ENCODE results near the gene KCNN3.

The KCNN3 gene

DNA sequence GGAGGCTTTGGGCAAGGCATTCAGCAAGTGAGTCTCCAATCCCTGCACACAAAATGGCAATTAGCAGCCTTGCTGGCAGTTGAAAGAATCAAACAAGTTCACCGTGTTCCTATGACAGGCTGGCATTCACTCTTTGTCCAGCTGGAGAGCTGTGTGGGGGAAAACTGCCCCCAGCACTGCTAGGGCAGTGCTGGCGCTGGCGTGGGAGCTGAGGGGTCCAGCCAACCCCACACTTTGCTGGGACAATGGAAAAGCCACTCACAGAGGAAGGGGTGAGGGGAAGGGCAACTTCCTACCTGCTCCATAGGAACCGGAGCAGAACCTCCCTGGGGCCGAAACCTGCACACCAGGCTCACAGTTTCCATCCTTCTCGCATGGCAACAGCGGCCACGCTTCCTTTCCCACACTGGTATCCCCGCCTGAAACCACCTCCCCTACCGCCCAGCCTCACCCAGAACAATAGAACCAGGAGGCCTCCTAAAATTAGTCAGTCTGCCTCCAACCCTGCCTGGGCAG lies 26.7 kb upstream of the KCNN3 start:
- POLR2A ChIA-PET, result interaction anchor here (0.6 kb wide), 1 partner anchor 9 kb away, joined by 3 read pairs; no protein-coding TSS in a partner anchor
- Histone ChIP-seq H3K36me3 (ENCODE audit: control insufficient read depth in 2 of 2, insufficient read depth in 1 of 2, low read length in 2 of 2) (no peaks in the 10 kb centered on the region), H3K9me3 (ENCODE audit: control insufficient read depth, insufficient read depth, low read depth, low read length) (no peaks in the 10 kb centered on the region), H3K27ac (ENCODE audit: extremely low read depth, low read depth, low read length) (no peak overlapping the region), H3K4me1 (ENCODE audit: control insufficient read depth, insufficient read depth, low read length) (no peaks in the 10 kb centered on the region), H3K4me3 (ENCODE audit: low read depth, low read length) (no peak overlapping the region)
- no peak for TF ChIP-seq ZNF600 (tag by site-specific recombination; IDR thresholded peaks at IDR 0.05)
- CTCF ChIA-PET, result interaction anchor here (0.6 to 1.0 kb wide), 3 partner anchors 18 to 131 kb away, joined by 3 read pairs; no protein-coding TSS in a partner anchor

DNA sequence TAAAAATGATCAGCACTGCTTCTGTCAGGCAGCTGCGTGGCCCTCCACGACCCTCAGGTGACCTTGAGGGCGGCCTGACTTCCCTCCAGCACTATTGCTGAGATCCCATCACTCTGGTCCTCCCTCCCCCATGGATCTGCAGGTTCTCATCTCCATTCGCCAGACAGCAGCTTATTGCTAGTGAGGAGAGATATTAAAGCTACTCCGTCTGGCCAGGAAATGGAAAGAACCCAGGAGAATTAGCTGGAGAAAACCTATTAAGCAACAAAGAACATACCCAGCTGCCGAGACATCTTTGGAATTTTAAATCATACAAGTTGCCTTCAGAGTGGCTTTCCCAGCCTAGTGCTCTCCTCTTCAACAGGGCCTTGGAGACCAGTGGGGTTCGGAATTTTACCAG lies 25.7 kb upstream of the KCNN3 start:
- H3K4me3 ChIP-seq (ENCODE audit: low read depth, low read length), result no peak overlapping the region
- CTCF ChIA-PET, result interaction anchor here (0.6 to 1.0 kb wide), 3 partner anchors 15 to 43 kb away, joined by 3 read pairs; no protein-coding TSS in a partner anchor
- H3K9me3 ChIP-seq (ENCODE audit: control insufficient read depth, insufficient read depth, low read depth, low read length), result no peaks in the 10 kb centered on the region
- TF ChIP-seq SP3 (tag by site-specific recombination; IDR thresholded peaks at IDR 0.05), result no peak
- no peak for TF ChIP-seq FEZF1 (tag by site-specific recombination; IDR thresholded peaks at IDR 0.05)
- TF ChIP-seq ZNF645 (tag by site-specific recombination; IDR thresholded peaks at IDR 0.05), result no peak
- TF ChIP-seq ZNF433 (tag by site-specific recombination; IDR thresholded peaks at IDR 0.05; ENCODE audit: low read depth), result no peak
- TF ChIP-seq ZEB2 (tag by site-specific recombination; IDR thresholded peaks at IDR 0.05), result no peak
- no peak for TF ChIP-seq ZNF521 (tag by site-specific recombination; IDR thresholded peaks at IDR 0.05)
- TF ChIP-seq, protein P1, sequence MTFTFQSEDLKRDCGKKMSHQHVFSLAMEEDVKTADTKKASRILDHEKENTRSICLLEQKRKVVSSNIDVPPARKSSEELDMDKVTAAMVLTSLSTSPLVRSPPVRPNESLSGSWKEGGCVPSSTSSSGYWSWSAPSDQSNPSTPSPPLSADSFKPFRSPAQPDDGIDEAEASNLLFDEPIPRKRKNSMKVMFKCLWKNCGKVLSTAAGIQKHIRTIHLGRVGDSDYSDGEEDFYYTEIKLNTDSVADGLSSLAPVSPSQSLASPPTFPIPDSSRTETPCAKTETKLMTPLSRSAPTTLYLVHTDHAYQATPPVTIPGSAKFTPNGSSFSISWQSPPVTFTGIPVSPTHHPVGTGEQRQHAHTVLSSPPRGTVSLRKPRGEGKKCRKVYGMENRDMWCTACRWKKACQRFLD (tag by site-specific recombination; IDR thresholded peaks at IDR 0.05), result no peak
- TF ChIP-seq ZBTB17 (tag by site-specific recombination; IDR thresholded peaks at IDR 0.05), result no peak
- TF ChIP-seq ZNF16 (tag by site-specific recombination; IDR thresholded peaks at IDR 0.05; ENCODE audit: low read depth), result no peak
- TF ChIP-seq GLIS2 (tag by site-specific recombination; IDR thresholded peaks at IDR 0.05), result no peak
- no peak for TF ChIP-seq ZBTB7A (tag by site-specific recombination; IDR thresholded peaks at IDR 0.05; ENCODE audit: low read depth)
- no peak for TF ChIP-seq GFI1B (tag by site-specific recombination; IDR thresholded peaks at IDR 0.05)
- no peak for TF ChIP-seq HOXA7 (CRISPR knock-in tag; IDR thresholded peaks at IDR 0.05; ENCODE audit: borderline replicate concordance)
- TF ChIP-seq ZFP37 (tag by site-specific recombination; IDR thresholded peaks at IDR 0.05), result no peak
- TF ChIP-seq, protein P2, sequence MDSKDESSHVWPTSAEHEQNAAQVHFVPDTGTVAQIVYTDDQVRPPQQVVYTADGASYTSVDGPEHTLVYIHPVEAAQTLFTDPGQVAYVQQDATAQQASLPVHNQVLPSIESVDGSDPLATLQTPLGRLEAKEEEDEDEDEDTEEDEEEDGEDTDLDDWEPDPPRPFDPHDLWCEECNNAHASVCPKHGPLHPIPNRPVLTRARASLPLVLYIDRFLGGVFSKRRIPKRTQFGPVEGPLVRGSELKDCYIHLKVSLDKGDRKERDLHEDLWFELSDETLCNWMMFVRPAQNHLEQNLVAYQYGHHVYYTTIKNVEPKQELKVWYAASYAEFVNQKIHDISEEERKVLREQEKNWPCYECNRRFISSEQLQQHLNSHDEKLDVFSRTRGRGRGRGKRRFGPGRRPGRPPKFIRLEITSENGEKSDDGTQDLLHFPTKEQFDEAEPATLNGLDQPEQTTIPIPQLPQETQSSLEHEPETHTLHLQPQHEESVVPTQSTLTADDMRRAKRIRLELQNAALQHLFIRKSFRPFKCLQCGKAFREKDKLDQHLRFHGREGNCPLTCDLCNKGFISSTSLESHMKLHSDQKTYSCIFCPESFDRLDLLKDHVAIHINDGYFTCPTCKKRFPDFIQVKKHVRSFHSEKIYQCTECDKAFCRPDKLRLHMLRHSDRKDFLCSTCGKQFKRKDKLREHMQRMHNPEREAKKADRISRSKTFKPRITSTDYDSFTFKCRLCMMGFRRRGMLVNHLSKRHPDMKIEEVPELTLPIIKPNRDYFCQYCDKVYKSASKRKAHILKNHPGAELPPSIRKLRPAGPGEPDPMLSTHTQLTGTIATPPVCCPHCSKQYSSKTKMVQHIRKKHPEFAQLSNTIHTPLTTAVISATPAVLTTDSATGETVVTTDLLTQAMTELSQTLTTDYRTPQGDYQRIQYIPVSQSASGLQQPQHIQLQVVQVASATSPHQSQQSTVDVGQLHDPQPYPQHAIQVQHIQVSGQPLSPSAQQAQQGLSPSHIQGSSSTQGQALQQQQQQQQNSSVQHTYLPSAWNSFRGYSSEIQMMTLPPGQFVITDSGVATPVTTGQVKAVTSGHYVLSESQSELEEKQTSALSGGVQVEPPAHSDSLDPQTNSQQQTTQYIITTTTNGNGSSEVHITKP (tag by site-specific recombination; IDR thresholded peaks at IDR 0.05), result no peak
- no peak for TF ChIP-seq ZNF146 (tag by site-specific recombination; IDR thresholded peaks at IDR 0.05)
- no peak for TF ChIP-seq ZNF626 (tag by site-specific recombination; IDR thresholded peaks at IDR 0.05)
- POLR2A ChIA-PET, result no interaction called here
- H3K4me1 ChIP-seq (ENCODE audit: control insufficient read depth, insufficient read depth, low read length), result no peaks in the 10 kb centered on the region
- no peaks in the 10 kb centered on the region for H3K36me3 ChIP-seq (ENCODE audit: control insufficient read depth in 2 of 2, insufficient read depth in 1 of 2, low read length in 2 of 2)
- H3K27ac ChIP-seq (ENCODE audit: extremely low read depth, low read depth, low read length), result no peak overlapping the region
